Activated naive CD8-positive, alpha-beta T cell treated with anti-CD3 and anti-CD28 coated beads, Interleukin-2, amount 10 ng/mL, durations not matched to agents 7 days and 5 days (primary cell): ENCODE data around the gene LEFTY2. TPM values are rescaled to one million over a fixed set of nuclear protein-coding genes. Genes with fewer than 3 reads are reported as not detected.
A peak's percentile ranks its signal among the peaks of the same experiment; 100 is the strongest.

Source experiments
- ATAC-seq: fragments of 150-1000 bp; cut with Tn5 transposase; one replicate; pipeline ENCODE4 v1.10.0; 2021; ENCODE audit warnings: low read depth, moderate library complexity
- POLR2A ChIA-PET: fragments of 350-600 bp; sonication (Branson Sonifier 250); formaldehyde crosslinking; loops from one replicate; lab custom pipeline; 2021; ENCODE audit warnings: antibody characterized with exemption; lab: Charles Lee
- DNase-seq: peaks from one replicate; pipeline ENCODE4 v3.0.0; 2021
- H3K27ac Mint-ChIP-seq: one replicate; pipeline ENCODE4 v1.8.0; 2022; ENCODE audit warnings: mild to moderate bottlenecking, mixed read lengths
- H3K27me3 Mint-ChIP-seq: one replicate; pipeline ENCODE4 v1.8.0; 2022; ENCODE audit warnings: mild to moderate bottlenecking, moderate library complexity, mixed read lengths
- H3K36me3 Mint-ChIP-seq: one replicate; pipeline ENCODE4 v1.8.0; 2021; ENCODE audit warnings: mild to moderate bottlenecking, mixed read lengths
- H3K4me1 Mint-ChIP-seq: one replicate; pipeline ENCODE4 v1.8.0; 2021; ENCODE audit warnings: mixed read lengths
- H3K4me3 Mint-ChIP-seq: one replicate; pipeline ENCODE4 v1.8.0; 2022; ENCODE audit warnings: mild to moderate bottlenecking, moderate library complexity, mixed read lengths
- H3K9me3 Mint-ChIP-seq: one replicate; pipeline ENCODE4 v1.8.0; 2021; ENCODE audit warnings: mixed read lengths
- total RNA-seq, 2 experiments: library from RNA; stranded (reverse); gene quantifications; one replicate each; pipeline ENCODE4 v1.2.3, GENCODE V29; 2021

LEFTY2 gene
- total RNA-seq, 2 experiments from 2014 or later = not detected

DNA sequence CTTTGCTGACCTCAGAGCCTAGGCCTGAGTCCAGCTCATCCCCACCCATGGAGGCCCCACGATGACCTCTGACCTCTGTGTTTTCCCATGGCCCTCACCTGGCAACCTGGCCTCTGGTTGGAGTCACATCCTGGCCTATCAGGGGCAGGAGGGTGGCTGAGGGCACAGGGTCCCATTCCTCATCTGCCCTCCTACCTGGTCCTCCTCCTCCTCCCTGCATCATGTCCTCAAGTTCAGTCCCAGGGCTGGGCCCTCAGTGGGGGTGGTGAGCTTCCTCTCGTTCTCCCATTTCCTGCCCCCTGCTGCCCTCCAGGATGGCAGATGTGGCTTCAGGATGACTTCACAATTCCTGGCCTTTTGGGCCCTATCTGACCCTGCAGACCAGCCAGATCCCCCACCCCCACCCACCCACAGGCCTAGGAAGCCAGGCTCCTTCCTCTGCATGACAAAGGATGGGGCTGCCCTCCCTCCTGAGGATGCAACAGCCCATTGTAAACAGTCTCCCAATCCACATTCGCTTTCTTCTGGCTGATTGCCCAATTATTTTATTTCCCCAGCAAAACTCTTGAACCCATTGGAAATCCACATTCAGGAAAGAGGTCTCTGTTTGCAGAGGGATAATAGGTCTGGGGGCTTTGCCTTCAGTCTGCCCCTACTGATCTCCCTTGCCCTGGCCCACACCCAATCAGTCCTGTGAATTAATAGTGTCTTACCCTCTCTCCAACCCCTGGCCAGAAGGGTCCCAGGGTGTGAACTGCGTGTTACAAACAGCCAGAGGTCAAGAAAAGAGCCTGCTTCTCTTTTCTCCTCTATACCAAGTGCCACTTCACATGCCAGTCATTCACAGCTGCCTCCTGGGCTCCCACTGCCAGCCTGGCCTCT, 41.7 kb downstream of the LEFTY2 start:
- Mint-ChIP-seq H3K4me3 (no peak overlapping the region), H3K36me3 (no peaks in the 10 kb centered on the region), H3K27ac (no peak overlapping the region), H3K9me3 (no peaks in the 10 kb centered on the region), H3K4me1 (peaks cover 23% of the 10 kb centered on the region), H3K27me3 (peaks cover 12% of the 10 kb centered on the region)
- POLR2A ChIA-PET = interaction anchor here (0.6 to 6.0 kb wide), 3 partner anchors 17 to 120 kb away, joined by 4 to 61 read pairs (median 4); partner anchors contain the start of gene TMEM63A
- ATAC-seq (no peak), DNase-seq (no peak)

DNA sequence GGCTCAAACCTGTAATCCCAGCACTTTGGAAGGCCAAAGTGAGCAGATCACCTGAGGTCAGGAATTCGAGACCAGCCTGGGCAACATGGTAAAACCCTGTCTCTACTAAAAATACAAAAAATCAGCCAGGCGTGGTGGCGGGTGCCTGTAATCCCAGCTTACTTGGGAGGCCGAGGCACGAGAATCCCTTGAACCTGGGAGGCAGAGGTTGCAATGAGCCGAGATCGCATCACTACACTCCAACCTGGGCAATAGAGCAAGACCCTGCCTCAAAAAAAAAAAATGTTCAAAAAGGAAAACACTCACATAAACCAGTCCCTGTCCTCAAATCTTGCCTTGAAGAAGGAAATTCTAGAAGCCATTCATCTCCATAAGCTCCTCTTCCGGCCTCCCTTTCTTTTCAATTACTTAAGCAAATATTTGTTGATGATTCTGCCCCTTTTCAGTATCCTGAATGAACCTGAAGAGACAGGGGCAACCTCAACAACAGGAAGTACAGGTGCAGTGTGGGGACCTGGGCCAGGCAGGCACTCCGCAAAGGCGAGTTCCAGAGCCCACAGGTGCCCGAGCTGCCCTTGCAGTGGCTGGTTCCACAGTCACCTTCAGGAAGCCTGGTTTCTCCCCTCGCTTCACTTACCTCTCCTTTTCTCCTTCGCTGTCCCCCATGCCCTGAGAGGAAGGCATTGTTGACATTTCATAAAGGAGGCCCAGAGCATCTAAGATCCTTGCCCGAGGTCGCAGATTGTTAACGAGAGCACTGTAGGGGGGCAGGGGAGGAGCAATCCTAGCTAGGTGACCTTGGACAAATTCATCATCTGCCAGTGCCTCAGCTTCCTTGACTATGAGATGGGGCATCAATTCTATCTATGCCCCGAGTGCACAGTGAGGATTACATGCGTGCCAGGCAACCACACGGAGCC, 43.2 kb downstream of the LEFTY2 start:
- peak; percentile 29 for ATAC-seq
- Mint-ChIP-seq H3K27me3 (peaks cover 20% of the 10 kb centered on the region), H3K9me3 (no peaks in the 10 kb centered on the region), H3K4me3 (peak overlapping the region; percentile 55), H3K27ac (peak overlapping the region; percentile 54), H3K4me1 (peaks cover 23% of the 10 kb centered on the region), H3K36me3 (no peaks in the 10 kb centered on the region)
- POLR2A ChIA-PET = interaction anchor here (0.7 to 6.0 kb wide), 13 partner anchors 8 to 430 kb away, joined by 3 to 61 read pairs (median 5); partner anchors contain the start of genes LEFTY1, PYCR2, SDE2 and SRP9
- no peak for DNase-seq

DNA sequence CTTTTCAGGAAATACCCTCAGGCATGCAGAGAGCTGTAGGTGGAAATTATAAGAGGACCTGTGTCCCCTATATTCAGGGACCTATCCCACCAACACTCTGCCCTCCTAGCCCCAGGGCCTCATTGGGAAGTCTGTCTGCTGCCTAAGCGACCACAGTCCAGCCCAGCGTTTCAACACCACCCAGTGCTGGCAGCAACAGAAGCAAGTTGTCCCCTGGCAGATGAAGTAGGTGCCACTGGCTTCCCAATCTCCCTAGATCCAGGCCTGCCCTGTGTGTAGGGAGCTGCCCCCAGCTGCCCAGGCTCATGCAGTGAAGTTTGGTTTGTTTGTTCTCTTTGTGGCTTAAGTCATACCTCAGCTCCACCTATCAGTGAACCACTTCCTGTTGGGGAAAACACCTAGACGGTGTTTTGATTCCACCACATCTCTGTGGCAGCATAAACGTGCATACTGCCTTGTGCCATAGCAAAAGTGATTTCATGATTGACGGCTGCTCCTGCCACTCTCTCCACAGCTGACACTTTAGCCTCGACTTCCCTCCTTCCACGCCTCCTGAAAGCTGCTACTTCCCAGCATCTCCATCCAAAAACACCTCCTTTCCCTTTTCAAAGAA, 44.0 kb downstream of the LEFTY2 start:
- ATAC-seq (peak; percentile 94), DNase-seq (peak; percentile 62)
- peaks cover 23% of the 10 kb centered on the region for H3K4me1 Mint-ChIP-seq
- H3K9me3 Mint-ChIP-seq = no peaks in the 10 kb centered on the region
- peak overlapping the region; percentile 54 for H3K27ac Mint-ChIP-seq
- H3K36me3 Mint-ChIP-seq = no peaks in the 10 kb centered on the region
- POLR2A ChIA-PET = interaction anchor here (0.8 to 6.0 kb wide), 12 partner anchors 8 to 429 kb away, joined by 3 to 61 read pairs (median 6); partner anchors contain the start of genes LEFTY1, PYCR2, SDE2 and SRP9
- H3K4me3 Mint-ChIP-seq = peak overlapping the region; percentile 55
- peaks cover 21% of the 10 kb centered on the region for H3K27me3 Mint-ChIP-seq

DNA sequence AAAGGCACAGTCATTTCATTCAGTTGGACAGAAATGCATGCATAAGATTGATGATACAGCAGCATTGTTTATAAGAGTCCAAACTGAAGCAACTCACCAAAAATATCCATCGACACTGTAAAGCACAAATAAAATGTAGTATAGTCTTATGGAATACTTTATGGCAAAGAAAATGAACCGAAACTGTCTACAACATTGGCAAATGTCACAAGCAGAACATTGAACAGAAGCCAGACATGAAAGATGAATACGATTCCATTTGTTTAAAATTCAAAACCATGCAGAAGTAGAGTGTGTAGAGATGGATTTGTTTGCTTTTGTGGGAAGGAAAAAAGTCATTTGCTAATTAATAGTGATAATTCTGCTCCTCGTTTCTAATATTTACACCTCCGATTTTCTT, 44.5 kb downstream of the LEFTY2 start:
- Mint-ChIP-seq H3K4me1 (peaks cover 23% of the 10 kb centered on the region), H3K27me3 (peaks cover 21% of the 10 kb centered on the region), H3K9me3 (no peaks in the 10 kb centered on the region), H3K27ac (no peak overlapping the region), H3K4me3 (peak overlapping the region; percentile 55), H3K36me3 (no peaks in the 10 kb centered on the region)
- POLR2A ChIA-PET = interaction anchor here (1.4 to 6.0 kb wide), 6 partner anchors 8 to 429 kb away, joined by 5 to 61 read pairs (median 12); partner anchors contain the start of genes LEFTY1, PYCR2, SRP9 and TMEM63A
- DNase-seq = no peak
- no peak for ATAC-seq

DNA sequence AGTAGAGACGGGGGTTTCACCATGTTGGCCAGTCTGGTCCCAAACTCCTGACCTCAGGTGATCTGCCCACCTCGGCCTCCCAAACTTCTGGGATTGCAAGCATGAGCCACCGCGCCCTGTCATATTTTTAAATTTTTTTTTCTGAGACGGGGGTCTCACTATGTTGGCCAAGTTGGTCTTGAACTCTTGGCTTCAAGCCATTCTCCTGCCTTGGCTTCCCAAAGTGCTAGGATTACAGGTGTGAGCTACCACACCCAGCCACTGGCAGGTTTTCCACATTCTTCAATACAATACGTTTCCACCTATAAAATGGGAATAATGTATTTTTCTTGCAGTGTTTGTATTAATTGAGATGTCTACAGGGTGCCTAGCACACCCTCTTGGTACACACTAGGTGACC, 48.7 kb downstream of the LEFTY2 start:
- POLR2A ChIA-PET = interaction anchor here (2.7 kb wide), 1 partner anchor 10 kb away, joined by 13 read pairs; the partner anchor contains the start of gene TMEM63A
- Mint-ChIP-seq H3K27ac (no peak overlapping the region), H3K36me3 (no peaks in the 10 kb centered on the region), H3K9me3 (no peaks in the 10 kb centered on the region), H3K27me3 (peaks cover 19% of the 10 kb centered on the region), H3K4me1 (peaks cover 11% of the 10 kb centered on the region), H3K4me3 (no peak overlapping the region)
- DNase-seq (no peak), ATAC-seq (no peak)

DNA sequence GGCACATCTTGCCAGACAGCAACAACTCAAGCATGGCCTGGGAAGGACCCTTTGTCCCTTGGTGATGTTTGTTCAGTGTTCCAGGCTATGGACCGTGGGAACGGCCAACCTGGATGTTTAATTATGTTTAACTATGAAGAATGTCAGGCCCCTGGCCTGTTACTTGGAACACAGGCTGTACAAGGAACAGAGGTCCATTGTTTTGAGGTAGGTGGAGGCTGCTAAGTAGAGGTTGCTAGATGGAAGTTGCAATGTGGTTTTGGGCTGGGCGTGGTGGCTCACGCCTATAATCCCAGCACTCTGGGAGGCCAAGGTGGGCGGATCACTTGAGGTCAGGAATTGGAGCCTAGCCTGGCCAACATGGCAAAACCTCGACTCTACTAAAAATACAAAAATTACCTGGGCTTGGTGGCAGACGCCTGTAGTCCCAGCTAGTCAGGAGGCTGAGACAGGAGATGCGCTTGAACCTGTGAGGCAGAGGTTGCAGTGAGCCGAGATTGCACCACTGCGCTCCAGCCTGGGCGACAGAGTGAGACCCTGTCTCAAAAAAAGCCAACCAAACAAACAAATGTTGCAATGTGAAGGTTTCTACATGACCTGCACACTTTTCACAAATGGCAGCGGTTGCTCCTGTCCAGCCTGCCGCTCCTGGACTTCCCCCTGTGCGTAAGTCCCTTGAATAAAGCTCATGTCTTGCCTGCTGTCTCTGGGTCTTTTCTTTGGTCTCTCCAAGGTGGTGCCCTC, 49.6 kb downstream of the LEFTY2 start:
- peak overlapping the region; percentile 34 for H3K27ac Mint-ChIP-seq

DNA sequence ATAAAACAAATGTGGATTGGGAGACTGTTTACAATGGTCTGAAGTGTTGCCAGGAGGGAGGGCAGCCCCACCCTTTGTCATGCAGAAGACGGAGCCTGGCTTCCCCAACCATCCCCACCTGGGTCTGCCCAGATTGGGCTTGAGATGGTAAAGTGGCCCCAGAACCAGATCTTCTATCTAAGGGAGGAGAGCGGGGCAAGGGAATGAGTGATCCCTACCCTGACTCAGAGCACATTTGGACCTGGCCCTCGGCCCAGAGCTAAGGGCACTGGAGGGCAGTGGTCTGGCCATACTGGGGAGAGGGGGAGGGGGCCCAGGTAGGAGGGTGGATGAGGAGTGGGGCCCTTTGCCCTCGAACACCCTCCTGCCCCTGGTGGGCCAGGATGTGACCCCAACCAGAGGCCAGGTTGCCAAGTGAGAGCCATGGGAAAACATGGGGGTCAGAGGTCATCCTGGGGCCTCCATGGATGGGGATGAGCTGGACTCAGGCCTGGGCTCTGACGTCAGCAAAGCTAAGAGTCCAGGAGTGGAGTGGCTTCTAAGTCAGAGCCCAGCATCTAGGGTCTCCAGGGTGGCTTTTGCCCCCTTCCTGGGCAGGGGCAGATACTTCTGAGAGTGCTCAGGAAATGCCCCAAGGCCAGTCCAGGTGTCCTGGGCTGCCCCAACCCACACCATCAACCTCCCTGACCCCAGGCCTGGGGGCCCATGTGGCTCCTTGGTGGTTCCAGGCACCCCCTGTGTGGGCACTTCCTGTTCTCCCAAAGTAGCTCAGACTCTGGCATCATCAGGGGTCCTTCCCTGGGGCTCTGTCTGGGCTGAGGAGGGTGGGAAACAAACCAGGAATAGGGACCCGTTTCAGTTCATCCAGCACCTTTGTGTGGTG, 50.4 kb downstream of the LEFTY2 start:
- ATAC-seq (no peak), DNase-seq (no peak)
- Mint-ChIP-seq H3K27me3 (peaks cover 14% of the 10 kb centered on the region), H3K4me3 (no peak overlapping the region), H3K36me3 (no peaks in the 10 kb centered on the region), H3K9me3 (no peaks in the 10 kb centered on the region), H3K4me1 (no peaks in the 10 kb centered on the region), H3K27ac (no peak overlapping the region)
- POLR2A ChIA-PET = interaction anchor here (2.7 kb wide), 1 partner anchor 8 kb away, joined by 13 read pairs; the partner anchor contains the start of gene TMEM63A

More for the DNA sequence above, 49.6 kb downstream of the LEFTY2 start:
- DNase-seq (no peak), ATAC-seq (no peak)
- no peaks in the 10 kb centered on the region for H3K9me3 Mint-ChIP-seq
- H3K4me1 Mint-ChIP-seq = peaks cover 2% of the 10 kb centered on the region
- POLR2A ChIA-PET = interaction anchor here (2.7 kb wide), 1 partner anchor 9 kb away, joined by 13 read pairs; the partner anchor contains the start of gene TMEM63A
- no peaks in the 10 kb centered on the region for H3K36me3 Mint-ChIP-seq
- H3K27me3 Mint-ChIP-seq = peaks cover 19% of the 10 kb centered on the region
- no peak overlapping the region for H3K4me3 Mint-ChIP-seq

DNA sequence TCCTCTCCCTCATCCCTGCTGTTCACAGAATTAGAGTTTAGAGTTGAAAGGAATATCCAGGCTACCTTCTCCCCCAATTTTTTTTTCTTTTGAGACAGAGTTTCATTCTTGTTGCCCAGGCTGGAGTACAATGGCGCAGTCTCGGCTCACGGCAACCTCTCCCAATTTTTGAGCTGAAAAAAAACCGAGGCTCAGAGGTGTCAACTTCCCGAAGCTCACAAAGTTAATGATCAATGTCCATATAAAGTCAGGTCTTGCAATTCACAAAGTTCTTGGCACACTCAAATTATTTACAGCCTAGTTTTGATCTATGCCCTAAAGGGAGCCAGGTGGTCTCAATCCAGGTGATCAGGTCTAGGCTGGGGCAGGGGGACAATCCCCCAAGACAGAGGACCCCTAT, 51.3 kb downstream of the LEFTY2 start:
- H3K36me3 Mint-ChIP-seq = no peaks in the 10 kb centered on the region
- DNase-seq (no peak), ATAC-seq (no peak)
- H3K27me3 Mint-ChIP-seq = peaks cover 14% of the 10 kb centered on the region
- H3K9me3 Mint-ChIP-seq = no peaks in the 10 kb centered on the region
- POLR2A ChIA-PET = interaction anchor here (2.1 to 2.7 kb wide), 2 partner anchors 8 kb away, joined by 7 to 13 read pairs; partner anchors contain the start of gene TMEM63A
- H3K27ac Mint-ChIP-seq = no peak overlapping the region
- H3K4me1 Mint-ChIP-seq = no peaks in the 10 kb centered on the region
- no peak overlapping the region for H3K4me3 Mint-ChIP-seq

DNA sequence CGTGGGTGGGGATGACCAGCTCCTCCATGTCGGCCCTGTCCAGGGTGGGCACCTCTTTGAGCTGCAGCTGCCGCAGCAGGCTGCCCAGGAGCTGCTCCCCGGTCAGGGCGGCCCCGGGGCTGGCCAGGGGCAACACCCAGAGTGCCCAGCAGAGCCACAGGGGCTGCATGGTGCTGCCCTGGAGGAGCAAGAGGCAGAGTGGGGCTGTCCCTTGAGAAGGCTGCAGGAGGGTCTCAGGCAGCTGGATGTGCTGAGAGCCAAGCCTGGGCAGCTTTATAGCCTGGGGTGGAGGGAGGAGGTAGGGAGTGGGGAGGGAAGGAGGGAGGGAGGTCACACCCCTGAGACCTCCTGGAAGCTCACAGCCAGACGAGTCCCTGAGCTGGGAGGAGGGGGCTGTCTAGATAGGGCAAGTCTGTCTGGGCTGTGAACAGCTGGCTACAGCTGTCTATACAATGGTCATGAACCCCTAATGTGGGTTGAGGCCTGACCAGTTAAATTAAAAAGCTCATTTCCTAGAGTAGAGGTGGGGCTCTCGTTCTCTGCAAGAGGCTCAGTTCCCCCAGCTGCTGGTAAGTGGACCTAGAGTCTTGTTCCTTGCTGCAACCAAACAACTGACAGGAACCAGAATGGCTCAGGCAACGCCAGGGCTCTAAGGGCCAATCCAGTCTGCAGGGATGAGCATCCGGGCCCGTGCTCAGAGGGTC, 52.0 kb downstream of the LEFTY2 start, which contains the start of gene LEFTY1:
LEFTY1 (minus strand) TSS at position 249 of the 704 bp plus-strand sequence; CDS start at position 169, 80 bp downstream.
- Mint-ChIP-seq H3K27me3 (peaks cover 9% of the 10 kb centered on the region), H3K4me1 (peaks cover under 1% of the 10 kb centered on the region), H3K36me3 (no peaks in the 10 kb centered on the region), H3K9me3 (no peaks in the 10 kb centered on the region), H3K27ac (no peak within 1 kb of the TSS), H3K4me3 (no peak within 1 kb of the TSS)
- POLR2A ChIA-PET = interaction anchor here (2.1 kb wide), 1 partner anchor 8 kb away, joined by 7 read pairs; no protein-coding TSS in a partner anchor
- no peak for DNase-seq
- no peak for ATAC-seq

DNA sequence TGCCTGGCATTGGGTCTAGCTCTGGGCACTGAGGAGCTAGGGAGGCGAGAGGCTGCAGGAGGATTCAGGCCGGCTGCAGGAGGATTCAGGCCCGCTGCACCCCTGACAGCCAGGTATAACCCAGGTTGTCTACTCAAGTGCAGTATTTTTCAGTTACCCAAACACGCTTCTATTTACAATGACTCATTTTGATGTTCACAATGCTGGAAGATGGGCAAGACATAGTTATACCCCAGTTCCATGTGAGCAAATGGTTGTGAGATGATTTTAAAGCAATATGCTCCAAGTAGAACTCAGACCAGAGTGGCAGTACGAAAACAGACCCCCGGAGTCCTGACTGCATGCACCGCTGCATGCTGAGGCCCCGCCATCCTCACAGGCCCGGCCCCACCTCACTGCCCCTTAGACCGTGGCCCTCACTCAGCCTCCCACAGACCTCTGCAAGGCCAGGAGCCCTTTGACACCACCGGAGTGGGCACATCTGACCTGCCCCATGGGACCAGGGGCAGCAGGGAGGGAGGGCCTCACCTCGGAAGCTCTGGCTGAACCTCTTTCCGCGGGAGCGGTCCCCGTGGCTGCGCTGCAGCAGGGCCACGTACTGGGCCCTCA, 52.6 kb downstream of the LEFTY2 start:
- ATAC-seq (no peak), DNase-seq (no peak)
- Mint-ChIP-seq H3K27me3 (peaks cover 8% of the 10 kb centered on the region), H3K27ac (no peak overlapping the region), H3K4me3 (no peak overlapping the region), H3K9me3 (no peaks in the 10 kb centered on the region), H3K4me1 (peaks cover 4% of the 10 kb centered on the region), H3K36me3 (no peaks in the 10 kb centered on the region)
- POLR2A ChIA-PET = interaction anchor here (2.1 kb wide), 1 partner anchor 9 kb away, joined by 7 read pairs; no protein-coding TSS in a partner anchor
